Measurements from ENCODE around the gene PDE4B.

DNA sequence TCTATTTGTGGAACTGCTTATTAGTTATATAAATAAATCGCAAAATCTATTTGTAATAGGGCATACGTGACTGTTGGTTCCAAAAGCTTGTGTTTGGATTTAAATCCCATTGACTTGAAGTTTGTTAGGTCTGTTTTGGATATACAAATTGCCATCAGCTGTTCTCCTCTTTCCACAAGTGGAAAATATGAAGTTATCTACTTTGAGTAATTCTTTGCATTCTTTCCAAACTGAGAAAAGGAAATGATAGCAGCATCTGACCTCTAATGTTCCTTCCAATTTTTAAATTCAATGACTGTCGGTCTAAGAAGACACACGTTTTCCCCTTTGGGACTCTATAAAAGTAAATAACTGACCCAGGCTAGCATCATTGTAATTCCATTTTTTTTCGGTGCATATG, 575.6 kb downstream of the PDE4B start:
- TF ChIP-seq CTCF (conservative IDR thresholded peaks at IDR 0.05; ENCODE audit: low read length) (no peak), EZH2phosphoT487 (IDR thresholded peaks at IDR 0.05; ENCODE audit: borderline replicate concordance) (no peak)

Data from Loucy (cell line).